Panc1 (cell line): ENCODE results near the gene ABHD11.
A peak's percentile ranks its signal among the peaks of the same experiment; 100 is the strongest.

ENCODE experiments used
- POLR2AphosphoS5 ChIP-seq: IDR thresholded peaks from 2 replicates; pipeline ENCODE4 v1.6.1; 2012; ENCODE audit warnings: mild to moderate bottlenecking, low read depth, low read length, moderate library complexity
- TF ChIP-seq, protein P1 (sequence below): fragments of 450-650 bp; IDR thresholded peaks from 2 replicates; pipeline ENCODE4 v1.5.1; 2017; ENCODE audit warnings: mild to moderate bottlenecking

GRCh38 chr7:73701357-73701995 is 37.1 kb downstream of the ABHD11 start:
- peak; percentile 75 for TF ChIP-seq POLR2AphosphoS5
- TF ChIP-seq, protein P1, sequence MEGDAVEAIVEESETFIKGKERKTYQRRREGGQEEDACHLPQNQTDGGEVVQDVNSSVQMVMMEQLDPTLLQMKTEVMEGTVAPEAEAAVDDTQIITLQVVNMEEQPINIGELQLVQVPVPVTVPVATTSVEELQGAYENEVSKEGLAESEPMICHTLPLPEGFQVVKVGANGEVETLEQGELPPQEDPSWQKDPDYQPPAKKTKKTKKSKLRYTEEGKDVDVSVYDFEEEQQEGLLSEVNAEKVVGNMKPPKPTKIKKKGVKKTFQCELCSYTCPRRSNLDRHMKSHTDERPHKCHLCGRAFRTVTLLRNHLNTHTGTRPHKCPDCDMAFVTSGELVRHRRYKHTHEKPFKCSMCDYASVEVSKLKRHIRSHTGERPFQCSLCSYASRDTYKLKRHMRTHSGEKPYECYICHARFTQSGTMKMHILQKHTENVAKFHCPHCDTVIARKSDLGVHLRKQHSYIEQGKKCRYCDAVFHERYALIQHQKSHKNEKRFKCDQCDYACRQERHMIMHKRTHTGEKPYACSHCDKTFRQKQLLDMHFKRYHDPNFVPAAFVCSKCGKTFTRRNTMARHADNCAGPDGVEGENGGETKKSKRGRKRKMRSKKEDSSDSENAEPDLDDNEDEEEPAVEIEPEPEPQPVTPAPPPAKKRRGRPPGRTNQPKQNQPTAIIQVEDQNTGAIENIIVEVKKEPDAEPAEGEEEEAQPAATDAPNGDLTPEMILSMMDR = peak; percentile 93
